CD4-positive, alpha-beta T cell treated with Interleukin-15 for 4 hours (primary cell): ENCODE measurements around the gene KAT6B.
A peak's percentile ranks its signal among the peaks of the same experiment; 100 is the strongest.

Experiments
- DNase-seq: peaks from one replicate; pipeline ENCODE4 v3.0.0-alpha.2; 2020; ENCODE audit warnings: low spot score

KAT6B gene

DNA sequence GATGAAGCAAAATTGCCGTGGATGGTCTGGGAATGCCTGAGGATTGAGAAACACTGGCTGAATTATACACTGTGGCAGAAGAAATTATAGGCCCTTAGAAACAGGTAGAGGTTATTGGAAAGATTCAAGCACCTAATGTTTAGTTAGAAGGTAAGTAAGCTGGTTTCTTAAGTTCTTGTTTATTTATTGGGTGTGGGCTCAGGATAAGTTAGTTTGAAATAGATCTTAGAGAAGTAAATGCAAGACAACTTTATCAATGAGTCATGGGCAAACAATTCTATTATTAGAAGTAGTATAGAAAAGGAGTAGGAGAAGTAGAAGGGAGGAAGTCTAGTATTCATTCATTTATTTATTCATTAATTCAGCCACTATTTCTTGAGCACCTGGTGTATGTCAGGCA, 96.5 kb downstream of the KAT6B start:
- no peak for DNase-seq

DNA sequence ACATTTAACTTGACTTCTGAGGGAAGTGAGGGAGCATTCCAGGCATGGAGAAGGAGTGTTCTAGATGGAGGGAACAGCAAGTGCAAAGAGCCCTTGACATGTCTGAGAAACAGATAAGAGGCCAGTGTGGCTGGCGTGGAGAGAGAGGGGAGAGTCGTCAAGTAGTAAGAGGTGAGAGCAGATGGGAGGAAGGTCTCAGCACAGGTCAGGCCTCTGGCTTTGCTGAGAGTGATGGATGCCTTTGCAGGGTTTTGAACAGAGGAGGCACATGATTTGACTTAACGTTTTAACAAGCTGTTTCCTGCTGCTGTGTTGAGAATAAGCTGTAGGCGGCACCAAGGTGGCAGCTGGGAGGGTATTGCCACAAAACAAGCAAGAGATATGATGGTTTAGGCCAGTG, 97.2 kb downstream of the KAT6B start:
- no peak for DNase-seq

DNA sequence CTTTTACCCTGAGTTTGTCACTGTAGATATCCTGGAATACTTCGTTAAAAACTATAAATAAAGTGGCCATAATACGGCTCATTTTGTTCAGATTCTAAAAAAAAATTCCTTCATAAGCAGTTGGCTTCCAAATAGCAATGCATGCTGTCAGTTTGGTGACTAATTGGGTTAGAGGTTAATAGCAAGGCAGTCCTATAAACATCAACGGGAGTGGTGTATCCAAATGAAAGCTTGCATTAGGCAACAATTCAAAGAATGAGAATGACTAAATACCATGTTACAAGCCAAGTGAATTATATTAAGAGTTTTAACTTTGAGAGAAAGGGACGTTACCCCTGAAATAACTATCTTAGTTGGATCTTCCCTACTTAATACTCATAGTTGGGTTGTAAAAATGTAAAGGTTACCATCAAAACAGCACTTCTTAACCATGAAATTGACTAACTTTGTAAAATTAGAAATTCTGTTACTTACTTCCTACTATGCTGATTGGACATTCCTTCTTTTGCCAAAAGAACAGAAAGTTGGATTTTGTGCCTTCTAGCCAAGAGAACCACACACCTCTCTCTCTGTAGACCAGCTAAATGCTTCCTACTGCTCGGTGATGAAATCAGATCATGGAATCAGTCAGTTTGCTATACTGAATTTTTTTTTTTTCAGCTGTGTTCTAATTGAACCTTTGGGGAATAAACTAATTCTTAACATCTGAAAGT, 98.0 kb downstream of the KAT6B start:
- no peak for DNase-seq

DNA sequence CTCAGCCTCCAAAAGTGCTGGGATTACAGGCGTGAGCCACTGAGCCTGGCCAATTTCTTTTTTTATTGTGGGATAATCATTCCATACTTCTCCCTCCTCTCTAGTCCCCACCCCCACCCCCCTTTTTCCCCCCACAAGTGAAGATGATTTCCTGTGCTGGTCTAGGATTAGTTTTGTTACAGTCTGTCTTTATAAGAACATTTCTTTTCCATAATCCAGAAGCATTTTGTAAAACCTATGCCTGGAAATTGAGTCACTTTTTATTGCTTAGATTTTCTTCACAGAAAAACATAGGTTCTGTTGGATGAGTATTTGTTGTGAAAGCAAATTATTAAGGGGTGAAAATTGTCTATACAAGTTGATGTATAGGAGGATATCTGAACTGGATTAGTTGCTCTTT, 98.9 kb downstream of the KAT6B start:
- no peak for DNase-seq

GRCh38 chr10:74925708-74926107, 99.3 kb downstream of the KAT6B start:
- no peak for DNase-seq

DNA sequence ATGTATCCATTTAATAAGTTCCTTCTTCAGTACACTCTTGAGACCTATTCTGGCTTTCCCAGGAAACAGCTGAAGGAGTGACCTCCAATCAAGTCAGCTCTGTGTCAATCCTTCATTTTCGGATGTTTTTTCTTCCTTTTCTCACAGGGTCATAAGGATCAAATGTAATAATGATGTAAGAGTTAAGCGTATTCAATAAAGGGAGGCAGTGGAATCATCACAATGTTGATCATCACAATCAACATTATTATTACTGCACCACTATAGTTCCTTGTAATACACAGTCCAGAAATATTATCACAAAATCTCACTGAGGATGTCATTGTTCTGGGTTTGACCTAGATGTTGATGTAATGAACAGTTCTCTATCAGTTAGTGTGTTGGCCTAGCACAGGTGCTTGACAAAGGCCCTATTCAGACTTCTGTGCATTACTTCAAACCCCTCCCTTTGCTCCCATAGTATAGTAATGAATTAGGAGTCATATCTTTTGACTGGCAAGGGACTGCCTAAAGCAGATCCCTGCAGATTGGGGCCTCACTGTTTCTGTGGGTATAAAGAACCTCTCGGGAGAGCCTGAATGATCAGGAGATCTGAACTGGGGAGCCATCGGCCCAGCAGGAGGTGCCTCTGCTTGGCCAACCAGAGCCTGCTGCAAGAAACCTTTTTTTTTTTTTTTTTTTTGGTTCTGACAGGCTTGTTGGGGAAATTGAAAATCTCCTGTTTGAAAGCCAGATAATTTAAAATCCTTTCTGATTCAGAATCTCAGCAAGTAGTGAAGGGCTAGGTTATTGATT, 100.6 kb downstream of the KAT6B start:
- no peak for DNase-seq

DNA sequence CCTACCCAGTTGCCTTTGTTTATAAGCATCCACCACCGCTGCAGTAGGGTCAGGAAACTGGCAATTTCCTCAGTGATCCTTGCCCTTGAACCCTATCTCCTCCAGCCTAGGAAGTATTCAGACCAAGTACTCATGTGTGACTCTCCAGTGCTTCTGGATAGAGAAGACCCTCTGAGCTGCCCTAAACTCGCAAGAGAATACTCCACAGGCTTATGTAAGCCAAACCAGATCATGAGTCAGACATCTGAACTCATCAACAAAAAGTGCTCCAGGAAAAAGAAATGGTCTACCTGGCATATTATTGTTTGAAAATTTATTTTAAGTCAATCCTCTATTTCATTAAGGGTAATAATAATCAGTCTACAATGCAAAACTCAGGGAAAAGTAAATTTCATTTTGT, 101.3 kb downstream of the KAT6B start:
- DNase-seq: no peak

DNA sequence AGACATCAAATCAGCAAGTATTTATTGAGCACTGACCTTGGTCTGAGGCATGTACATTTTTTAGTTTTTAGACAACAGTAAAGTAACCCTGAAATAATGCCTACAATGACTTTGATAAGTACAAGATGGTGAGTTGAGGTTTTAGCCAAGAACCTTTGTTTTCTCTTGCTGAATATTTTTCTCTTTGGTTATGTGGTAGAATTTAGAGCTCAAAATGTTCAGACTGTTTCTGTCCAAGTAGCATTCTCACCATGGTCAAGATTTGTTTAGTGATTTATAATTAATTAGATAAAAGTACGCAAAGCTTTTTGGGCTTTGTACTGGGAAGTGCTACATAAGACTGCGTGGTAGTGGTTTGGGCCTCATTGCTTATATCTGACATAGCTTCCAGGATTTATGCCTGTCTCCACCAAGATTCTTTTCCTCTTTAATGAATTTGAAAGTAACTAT, 102.4 kb downstream of the KAT6B start:
- DNase-seq: no peak

GRCh38 chr10:74929197-74929596, 102.8 kb downstream of the KAT6B start:
- DNase-seq: no peak

DNA sequence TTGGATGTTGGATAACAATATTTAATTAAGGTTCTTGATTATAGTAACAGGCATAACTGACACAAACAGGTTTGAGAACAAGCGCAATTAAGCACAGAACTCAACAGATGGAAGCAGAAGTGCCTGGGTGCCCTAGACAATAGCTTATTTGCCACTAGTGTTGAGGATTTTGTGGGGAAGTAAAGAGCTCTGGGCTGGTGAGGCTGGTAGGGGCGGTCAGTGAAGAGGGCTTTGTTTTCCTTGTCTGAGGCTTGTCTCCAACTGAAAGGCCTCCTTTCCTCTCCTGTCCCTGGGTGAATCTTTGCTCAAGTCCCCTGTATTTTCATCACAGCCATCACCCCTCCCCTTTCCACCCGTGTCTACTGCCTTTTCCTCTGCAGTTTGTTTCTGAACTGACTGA, 104.6 kb downstream of the KAT6B start:
- no peak for DNase-seq

DNA sequence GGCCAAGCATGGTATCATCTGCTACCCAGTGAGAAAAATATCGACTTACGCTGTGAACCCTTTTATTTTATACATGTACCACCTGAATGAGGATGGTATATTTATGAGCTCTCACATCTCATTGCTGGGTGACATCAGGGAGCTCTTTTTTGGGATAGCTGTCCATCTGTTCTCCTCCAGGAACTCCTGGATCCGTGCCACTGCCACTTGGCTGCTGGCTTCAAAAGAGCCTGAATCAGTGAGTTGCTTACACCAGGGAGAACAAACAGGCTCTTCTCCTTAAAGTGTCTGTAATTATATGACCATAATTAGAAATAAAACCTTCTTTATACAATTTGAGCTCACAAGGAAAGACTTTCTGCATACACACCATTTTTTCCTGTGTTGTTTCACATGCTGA, 106.2 kb downstream of the KAT6B start:
- DNase-seq: no peak

DNA sequence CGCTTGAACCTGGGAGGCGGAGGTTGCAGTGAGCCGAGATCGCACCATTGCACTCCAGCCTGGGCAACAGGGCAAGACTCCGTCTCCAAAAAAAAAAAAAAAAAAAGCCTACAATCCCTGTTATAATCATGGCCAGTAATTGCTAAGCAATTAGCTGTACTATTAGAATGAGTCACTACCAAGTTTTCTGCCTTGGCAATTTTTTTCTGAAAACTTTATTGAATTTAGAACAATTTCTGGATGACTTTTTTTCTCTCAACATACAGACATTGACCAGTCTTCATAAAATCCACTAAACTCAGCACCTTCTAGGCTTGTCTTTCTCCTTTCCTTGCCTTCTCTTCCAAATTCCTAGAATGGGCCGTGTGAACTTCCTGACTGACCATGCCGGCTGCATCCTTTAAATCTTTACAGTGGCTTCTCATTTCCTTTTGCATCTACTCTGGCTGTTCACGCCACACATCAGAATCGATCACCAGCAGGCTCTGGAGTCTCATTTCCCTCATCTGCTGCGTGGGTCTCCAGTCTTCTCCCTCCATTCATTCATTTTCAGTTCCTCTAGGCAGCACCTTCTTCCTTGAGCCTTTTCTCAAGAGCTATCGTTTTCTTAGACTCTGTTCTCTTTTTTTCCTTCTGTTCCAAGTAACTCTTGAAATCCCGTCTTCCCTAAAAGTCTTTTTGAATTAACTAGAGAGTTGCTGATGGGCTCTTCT, 107.9 kb downstream of the KAT6B start:
- no peak for DNase-seq

DNA sequence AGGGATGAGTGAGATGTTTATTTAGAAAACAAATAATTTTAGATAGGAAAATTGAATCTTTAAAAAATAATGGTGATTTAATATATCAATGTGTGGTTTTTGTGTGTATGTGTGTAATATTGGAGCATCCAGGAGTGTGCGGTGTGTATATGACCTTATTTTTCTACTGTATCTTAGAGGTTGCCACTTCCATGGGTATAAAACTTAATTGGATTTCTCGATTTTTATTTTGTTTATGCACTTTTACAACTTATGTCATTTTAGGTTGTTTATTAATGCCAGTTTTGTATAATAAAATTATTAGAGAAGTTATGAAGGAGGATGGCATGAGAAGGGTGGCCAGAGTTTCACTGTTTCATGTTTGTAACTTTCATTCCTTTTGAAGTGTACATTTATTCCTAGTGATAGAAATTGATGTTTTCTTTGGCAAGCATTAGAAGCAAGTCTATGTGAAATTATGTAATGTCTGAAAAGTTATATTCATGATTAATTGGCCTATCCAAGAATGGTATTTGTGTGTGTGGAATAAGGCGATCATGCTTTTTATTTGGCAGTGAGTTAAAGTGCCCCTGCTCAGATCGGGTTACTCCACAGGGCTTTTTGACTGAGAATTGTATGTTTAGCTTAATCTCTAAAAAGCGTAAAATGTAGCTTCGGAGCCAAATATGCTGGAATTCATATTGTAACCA, 110.3 kb downstream of the KAT6B start:
- DNase-seq: no peak

DNA sequence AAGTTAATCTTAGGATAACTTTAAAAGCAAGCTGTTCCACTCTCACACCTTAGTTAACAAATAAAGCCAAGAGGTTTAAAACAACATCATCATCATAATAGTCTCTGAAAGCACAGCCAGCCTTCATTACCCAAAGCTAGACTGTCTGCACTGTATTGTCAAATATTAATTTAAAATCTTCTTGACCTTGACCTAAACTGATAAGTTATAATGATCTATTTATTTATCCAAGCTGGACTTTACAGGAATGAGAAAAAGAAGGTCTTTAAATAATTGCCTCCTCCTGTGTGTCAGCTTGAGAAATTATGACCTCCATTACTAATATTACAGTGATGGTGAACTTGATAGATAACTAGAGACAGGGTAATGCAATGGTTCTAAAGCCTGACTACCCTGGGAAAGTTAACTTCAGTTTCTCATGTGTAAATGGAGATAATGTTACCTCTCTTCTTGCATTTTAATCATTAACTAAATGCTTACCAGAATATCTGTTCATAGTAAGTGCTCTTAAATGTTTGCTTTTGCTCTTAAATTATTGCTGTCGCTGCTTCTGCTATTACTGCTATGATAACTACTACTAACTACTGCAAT, 111.0 kb downstream of the KAT6B start:
- DNase-seq: no peak

DNA sequence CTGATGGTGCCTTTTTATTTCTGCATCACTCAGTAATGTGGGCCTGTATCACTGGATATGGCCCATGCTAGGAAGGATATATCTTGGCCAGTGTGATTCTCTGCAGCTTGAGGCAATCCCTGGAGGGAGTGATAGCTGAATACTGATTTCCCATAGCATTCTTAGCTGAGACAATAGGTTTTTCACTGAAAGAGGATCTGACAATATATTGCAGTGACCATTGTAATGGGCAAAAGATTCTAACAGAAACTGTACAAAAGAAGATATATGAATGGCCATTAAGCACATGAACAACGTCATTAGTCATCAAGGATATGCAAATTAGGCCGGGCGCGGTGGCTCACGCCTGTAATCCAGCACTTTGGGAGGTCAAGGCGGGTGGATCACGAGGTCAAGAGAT, 117.8 kb downstream of the KAT6B start:
- no peak for DNase-seq

- no peak for DNase-seq
Observed at GRCh38 chr10:74947781-74948401, 121.5 kb downstream of the KAT6B start.

DNA sequence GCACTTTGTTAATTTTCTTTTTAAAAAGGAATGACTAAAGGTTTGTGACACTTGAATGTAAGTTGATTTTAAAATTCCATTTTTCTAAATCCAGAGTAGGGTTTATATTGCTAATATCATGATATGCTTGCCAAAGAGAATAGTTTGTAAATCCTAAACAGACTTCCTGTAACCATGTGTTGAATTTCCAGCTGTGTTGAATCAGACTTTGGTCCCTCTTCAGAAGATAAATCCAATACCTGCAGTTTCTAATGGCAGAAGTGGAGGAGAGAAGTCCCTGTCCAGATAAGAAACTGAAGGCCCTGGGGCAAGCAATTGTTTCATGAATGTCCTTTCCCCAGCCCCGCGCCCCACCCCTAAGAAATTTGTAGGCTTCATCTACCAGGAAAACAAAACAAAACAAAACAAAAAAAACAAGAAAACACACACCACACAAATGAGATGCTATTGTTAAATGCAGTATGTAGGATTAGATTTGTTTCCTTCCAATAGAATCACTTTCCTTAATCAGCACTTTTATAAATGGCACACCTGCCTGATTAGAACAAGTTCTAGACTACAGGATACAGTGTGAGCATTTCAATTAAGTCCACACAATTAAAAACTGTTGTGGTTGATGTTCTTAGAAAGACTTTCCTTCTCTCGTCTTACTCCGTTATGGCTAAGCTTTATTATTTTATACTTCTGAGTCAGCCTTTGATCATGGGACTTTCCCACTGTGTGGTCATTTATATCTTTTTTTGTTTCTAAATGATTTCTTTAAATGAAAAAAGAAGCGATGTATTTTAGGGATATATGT, 122.8 kb downstream of the KAT6B start:
- DNase-seq: peak; percentile 6

- no peak for DNase-seq
Observed at GRCh38 chr10:74949843-74950765, 123.7 kb downstream of the KAT6B start.

DNA sequence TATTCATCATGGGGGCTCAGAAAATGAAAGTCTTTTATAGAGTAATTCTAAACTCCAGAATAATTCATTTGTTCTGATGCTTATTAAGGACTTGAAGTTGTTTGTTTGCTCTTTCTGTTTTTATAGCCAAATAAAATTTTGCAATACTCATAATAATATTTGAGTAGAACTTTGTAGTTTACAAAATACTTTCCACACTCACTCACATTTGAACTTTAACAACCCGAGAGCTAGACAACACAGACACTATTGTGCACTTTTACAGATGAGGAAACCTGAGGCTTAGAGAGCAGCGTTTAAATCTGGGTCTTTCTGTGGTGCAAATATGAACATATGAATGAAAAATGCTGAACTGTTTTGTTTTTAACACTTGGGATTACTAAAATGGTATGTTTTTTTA, 126.8 kb downstream of the KAT6B start:
- no peak for DNase-seq

- DNase-seq: no peak
Observed at GRCh38 chr10:74955796-74956195, 129.4 kb downstream of the KAT6B start.
